IPS-18a (cell line): ENCODE results near the gene SUPT5H.

Source experiments
- H3K27ac ChIP-seq: one replicate; pipeline ENCODE4 v1.5.1; 2013; ENCODE audit warnings: low read length
- H3K27me3 ChIP-seq: one replicate; pipeline ENCODE4 v1.6.1; 2013; ENCODE audit warnings: mild to moderate bottlenecking, low read length; ENCODE audit not compliant: control insufficient read depth, insufficient read depth
- H3K36me3 ChIP-seq: one replicate; pipeline ENCODE4 v1.6.1; 2013; ENCODE audit warnings: low read depth, low read length; ENCODE audit not compliant: control insufficient read depth
- H3K4me1 ChIP-seq: one replicate; pipeline ENCODE4 v1.6.1; 2013; ENCODE audit warnings: low read depth, low read length; ENCODE audit not compliant: control insufficient read depth
- H3K4me3 ChIP-seq: one replicate; pipeline ENCODE4 v1.5.1; 2013; ENCODE audit warnings: low read length
- H3K9ac ChIP-seq: one replicate; pipeline ENCODE4 v1.6.1; 2013; ENCODE audit warnings: mild to moderate bottlenecking, low read length, moderate library complexity
- H3K9me3 ChIP-seq: one replicate; pipeline ENCODE4 v1.6.1; 2013; ENCODE audit warnings: low read depth, low read length; ENCODE audit not compliant: control insufficient read depth

The SUPT5H gene

GRCh38 chr19:39419003-39419402 lies 26.4 kb upstream of the SUPT5H start:
- Histone ChIP-seq H3K4me1 (peaks cover 6% of the 10 kb centered on the region), H3K27me3 (no peaks in the 10 kb centered on the region), H3K4me3 (no peak overlapping the region), H3K36me3 (peaks cover 60% of the 10 kb centered on the region), H3K9me3 (no peaks in the 10 kb centered on the region), H3K9ac (no peak overlapping the region), H3K27ac (no peak overlapping the region)

GRCh38 chr19:39420769-39421168 lies 24.6 kb upstream of the SUPT5H start:
- Histone ChIP-seq H3K27me3 (no peaks in the 10 kb centered on the region), H3K9ac (no peak overlapping the region), H3K27ac (no peak overlapping the region), H3K9me3 (no peaks in the 10 kb centered on the region), H3K4me1 (peaks cover 2% of the 10 kb centered on the region), H3K36me3 (peaks cover 75% of the 10 kb centered on the region), H3K4me3 (no peak overlapping the region)

DNA sequence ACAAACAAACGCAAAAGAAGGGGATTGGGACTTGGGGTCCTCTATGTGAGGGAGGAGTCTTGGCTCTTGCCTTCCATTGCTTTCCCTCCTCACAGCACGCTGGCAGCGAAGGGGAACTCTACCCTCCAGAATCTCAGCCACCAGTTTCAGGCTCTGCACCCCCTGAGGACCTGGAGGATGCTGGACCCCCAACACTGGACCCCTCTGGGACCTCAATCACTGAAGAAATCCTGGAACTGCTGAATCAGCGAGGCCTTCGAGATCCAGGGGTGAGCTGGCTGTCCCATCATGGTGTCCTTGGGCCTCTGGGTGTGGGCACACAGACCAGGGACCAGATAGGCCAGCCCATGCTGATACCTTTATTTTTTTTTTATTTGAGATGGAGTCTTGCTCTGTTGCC lies 23.4 kb upstream of the SUPT5H start:
- Histone ChIP-seq H3K4me1 (no peaks in the 10 kb centered on the region), H3K27me3 (no peaks in the 10 kb centered on the region), H3K4me3 (no peak overlapping the region), H3K27ac (no peak overlapping the region), H3K9me3 (no peaks in the 10 kb centered on the region), H3K9ac (no peak overlapping the region), H3K36me3 (peaks cover 72% of the 10 kb centered on the region)

DNA sequence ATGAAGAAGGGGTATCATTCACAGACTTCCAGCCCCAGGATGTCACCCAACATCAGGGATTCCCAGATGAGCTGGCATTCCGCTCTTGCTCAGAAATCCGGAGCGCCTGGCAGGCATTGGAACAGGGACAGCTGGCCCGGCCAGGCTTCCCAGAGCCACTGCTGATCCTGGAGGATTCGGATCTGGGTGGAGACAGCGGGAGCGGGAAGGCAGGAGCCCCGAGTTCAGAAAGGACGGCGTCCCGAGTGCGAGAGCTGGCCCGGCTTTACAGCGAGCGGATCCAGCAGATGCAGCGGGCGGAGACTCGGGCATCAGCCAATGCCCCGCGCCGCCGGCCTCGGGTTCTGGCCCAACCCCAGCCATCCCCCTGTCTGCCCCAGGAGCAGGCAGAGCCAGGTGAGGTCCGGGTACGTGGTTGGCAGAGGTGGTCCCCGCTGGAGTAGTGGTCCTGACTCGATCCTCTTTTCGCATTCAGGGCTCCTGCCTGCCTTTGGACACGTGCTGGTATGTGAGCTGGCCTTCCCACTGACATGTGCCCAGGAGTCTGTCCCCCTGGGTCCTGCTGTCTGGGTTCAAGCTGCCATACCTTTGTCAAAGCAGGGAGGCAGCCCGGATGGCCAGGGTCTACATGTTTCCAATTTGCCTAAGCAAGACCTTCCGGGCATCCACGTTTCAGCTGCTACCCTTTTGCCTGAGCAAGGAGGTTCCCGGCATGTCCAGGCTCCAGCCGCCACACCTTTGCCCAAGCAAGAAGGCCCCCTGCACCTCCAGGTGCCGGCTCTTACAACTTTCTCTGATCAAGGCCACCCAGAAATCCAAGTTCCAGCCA lies 21.9 kb upstream of the SUPT5H start:
- peaks cover 8% of the 10 kb centered on the region for H3K4me1 ChIP-seq
- no peaks in the 10 kb centered on the region for H3K27me3 ChIP-seq
- no peak overlapping the region for H3K27ac ChIP-seq
- H3K9me3 ChIP-seq: no peaks in the 10 kb centered on the region
- peaks cover 60% of the 10 kb centered on the region for H3K36me3 ChIP-seq
- no peak overlapping the region for H3K9ac ChIP-seq
- no peak overlapping the region for H3K4me3 ChIP-seq

DNA sequence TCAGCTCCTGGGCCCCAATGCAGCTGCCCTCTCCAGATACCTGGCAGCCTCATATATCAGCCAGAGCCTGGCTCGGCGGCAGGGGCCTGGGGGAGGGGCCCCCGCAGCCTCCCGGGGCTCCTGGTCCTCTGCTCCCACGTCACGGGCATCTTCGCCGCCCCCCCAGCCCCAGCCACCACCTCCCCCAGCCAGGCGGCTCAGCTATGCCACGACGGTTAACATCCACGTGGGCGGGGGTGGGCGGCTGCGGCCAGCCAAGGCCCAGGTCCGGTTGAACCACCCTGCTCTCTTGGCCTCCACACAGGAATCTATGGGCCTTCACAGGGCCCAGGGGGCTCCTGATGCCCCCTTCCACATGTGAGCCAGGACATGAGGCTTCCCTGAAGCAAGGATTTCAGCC lies 20.4 kb upstream of the SUPT5H start:
- Histone ChIP-seq H3K27ac (no peak overlapping the region), H3K36me3 (peaks cover 52% of the 10 kb centered on the region), H3K4me3 (no peak overlapping the region), H3K27me3 (no peaks in the 10 kb centered on the region), H3K9me3 (no peaks in the 10 kb centered on the region), H3K4me1 (peaks cover 13% of the 10 kb centered on the region), H3K9ac (no peak overlapping the region)

- Histone ChIP-seq H3K4me3 (no peak overlapping the region), H3K4me1 (peaks cover 13% of the 10 kb centered on the region), H3K27ac (no peak overlapping the region), H3K36me3 (peaks cover 46% of the 10 kb centered on the region), H3K9me3 (no peaks in the 10 kb centered on the region), H3K9ac (no peak overlapping the region), H3K27me3 (no peaks in the 10 kb centered on the region)
Measured at GRCh38 chr19:39425744-39426143, 19.6 kb upstream of the SUPT5H start.

DNA sequence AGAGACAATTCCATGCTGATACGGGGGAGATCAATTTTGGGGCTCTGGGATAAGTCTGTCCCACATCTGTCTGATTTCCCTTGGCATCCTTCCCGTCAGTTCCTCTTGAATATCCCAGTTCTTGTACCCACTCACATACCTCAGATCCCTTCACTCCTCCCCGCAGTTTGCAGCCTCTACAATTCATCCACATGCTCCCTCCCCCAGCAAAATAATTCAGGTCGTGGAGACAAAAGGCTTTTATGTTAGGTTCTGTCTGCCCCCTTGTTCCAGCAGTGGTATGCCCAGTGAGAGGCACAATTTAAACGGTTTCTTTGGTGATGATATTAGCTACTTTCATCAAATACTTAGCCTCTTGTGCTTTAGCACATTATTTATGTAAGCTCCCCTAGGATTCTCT lies 19.2 kb upstream of the SUPT5H start:
- Histone ChIP-seq H3K4me1 (peaks cover 13% of the 10 kb centered on the region), H3K9me3 (no peaks in the 10 kb centered on the region), H3K36me3 (peaks cover 42% of the 10 kb centered on the region), H3K27me3 (no peaks in the 10 kb centered on the region), H3K27ac (no peak overlapping the region), H3K9ac (no peak overlapping the region), H3K4me3 (no peak overlapping the region)

GRCh38 chr19:39427707-39428106 lies 17.7 kb upstream of the SUPT5H start:
- H3K4me1 ChIP-seq: peaks cover 13% of the 10 kb centered on the region
- H3K36me3 ChIP-seq: peaks cover 36% of the 10 kb centered on the region
- H3K27ac ChIP-seq: no peak overlapping the region
- H3K9me3 ChIP-seq: no peaks in the 10 kb centered on the region
- no peaks in the 10 kb centered on the region for H3K27me3 ChIP-seq
- peak overlapping the region; percentile 42 for H3K9ac ChIP-seq
- H3K4me3 ChIP-seq: no peak overlapping the region

GRCh38 chr19:39428283-39429112 lies 16.9 kb upstream of the SUPT5H start:
- Histone ChIP-seq H3K4me3 (no peak overlapping the region), H3K9ac (peak overlapping the region; percentile 42), H3K27ac (peak overlapping the region; percentile 76)

GRCh38 chr19:39430675-39431593 lies 14.4 kb upstream of the SUPT5H start:
- Histone ChIP-seq H3K27me3 (no peaks in the 10 kb centered on the region), H3K36me3 (peaks cover 29% of the 10 kb centered on the region), H3K9me3 (no peaks in the 10 kb centered on the region), H3K4me3 (no peak overlapping the region), H3K27ac (peak overlapping the region; percentile 2), H3K4me1 (peaks cover 13% of the 10 kb centered on the region), H3K9ac (no peak overlapping the region)

More at GRCh38 chr19:39428283-39429112, 16.9 kb upstream of the SUPT5H start:
- Histone ChIP-seq H3K4me1 (peaks cover 13% of the 10 kb centered on the region), H3K36me3 (peaks cover 37% of the 10 kb centered on the region), H3K9me3 (no peaks in the 10 kb centered on the region), H3K27me3 (no peaks in the 10 kb centered on the region)

GRCh38 chr19:39432677-39433025 lies 12.7 kb upstream of the SUPT5H start:
- H3K9me3 ChIP-seq: no peaks in the 10 kb centered on the region
- no peak overlapping the region for H3K27ac ChIP-seq
- peaks cover 11% of the 10 kb centered on the region for H3K4me1 ChIP-seq
- peaks cover 26% of the 10 kb centered on the region for H3K36me3 ChIP-seq
- H3K27me3 ChIP-seq: no peaks in the 10 kb centered on the region
- no peak overlapping the region for H3K4me3 ChIP-seq
- H3K9ac ChIP-seq: no peak overlapping the region
